Osteoblast (primary cell): ENCODE results near the gene ARL6IP4. TPM values are rescaled to one million over a fixed set of nuclear protein-coding genes. Genes with fewer than 3 reads are reported as not detected.
A peak's percentile ranks its signal among the peaks of the same experiment; 100 is the strongest.

Experiments
- DNase-seq: peaks from one replicate; pipeline ENCODE4 v3.0.0; 2011; ENCODE audit warnings: low spot score, mixed read lengths; ENCODE audit not compliant: insufficient read length; ENCODE audit errors: missing footprints
- H2AFZ ChIP-seq: 2 replicates; pipeline ENCODE4 v1.6.0; 2011; ENCODE audit warnings: mild to moderate bottlenecking, low read length
- H3K27ac ChIP-seq: 2 replicates; pipeline ENCODE4 v1.5.1; 2011; ENCODE audit warnings: mild to moderate bottlenecking, low read depth, low read length, moderate library complexity
- H3K27me3 ChIP-seq: 2 replicates; pipeline ENCODE4 v1.6.0; 2012; ENCODE audit warnings: mild to moderate bottlenecking, control low read depth, inconsistent platforms, low read length, moderate library complexity; ENCODE audit not compliant: insufficient read depth
- H3K36me3 ChIP-seq: 2 replicates; pipeline ENCODE4 v1.5.1; 2011; ENCODE audit warnings: mild to moderate bottlenecking, low read length, control low read depth, moderate library complexity; ENCODE audit not compliant: insufficient read depth
- H3K4me1 ChIP-seq: 2 replicates; pipeline ENCODE4 v1.5.1; 2011; ENCODE audit warnings: mild to moderate bottlenecking, low read length, control low read depth, moderate library complexity; ENCODE audit not compliant: insufficient read depth
- H3K4me2 ChIP-seq: 2 replicates; pipeline ENCODE4 v1.6.0; 2011; ENCODE audit warnings: mild to moderate bottlenecking, low read length; ENCODE audit not compliant: insufficient read depth
- H3K4me3 ChIP-seq: fragments of 200-600 bp; sonication (generic); 3 replicates; pipeline ENCODE4 v1.5.1; 2012; ENCODE audit warnings: mild to moderate bottlenecking, low read length, inconsistent platforms; ENCODE audit not compliant: insufficient read depth
- H3K79me2 ChIP-seq: 2 replicates; pipeline ENCODE4 v1.6.0; 2012; ENCODE audit warnings: mild to moderate bottlenecking, low read length, control low read depth, inconsistent platforms; ENCODE audit not compliant: insufficient read depth
- H3K9me3 ChIP-seq: 2 replicates; pipeline ENCODE4 v1.5.1; 2011; ENCODE audit warnings: low read depth, low read length, control low read depth
- H4K20me1 ChIP-seq: 2 replicates; pipeline ENCODE4 v1.6.0; 2012; ENCODE audit warnings: mild to moderate bottlenecking, low read length, control low read depth; ENCODE audit not compliant: insufficient read depth
- total RNA-seq: library from RNA; depleted of rRNA; stranded (reverse); fragments of >200 nt; gene quantifications from 2 replicates; pipeline ENCODE4 v1.2.3, GENCODE V29; 2012
- TF ChIP-seq, protein P1 (sequence below): IDR thresholded peaks from 2 replicates; pipeline ENCODE4 v1.5.1; 2011; ENCODE audit warnings: mild to moderate bottlenecking, low read depth, low read length, moderate library complexity; ENCODE audit errors: extremely low read depth

ARL6IP4 gene
- total RNA-seq, 1 donor: 118 TPM

GRCh38 chr12:122981036-122981471 is 573 bp downstream of the ARL6IP4 start:
- H2AFZ ChIP-seq: peak overlapping the region; percentile 35
- TF ChIP-seq, protein P1, sequence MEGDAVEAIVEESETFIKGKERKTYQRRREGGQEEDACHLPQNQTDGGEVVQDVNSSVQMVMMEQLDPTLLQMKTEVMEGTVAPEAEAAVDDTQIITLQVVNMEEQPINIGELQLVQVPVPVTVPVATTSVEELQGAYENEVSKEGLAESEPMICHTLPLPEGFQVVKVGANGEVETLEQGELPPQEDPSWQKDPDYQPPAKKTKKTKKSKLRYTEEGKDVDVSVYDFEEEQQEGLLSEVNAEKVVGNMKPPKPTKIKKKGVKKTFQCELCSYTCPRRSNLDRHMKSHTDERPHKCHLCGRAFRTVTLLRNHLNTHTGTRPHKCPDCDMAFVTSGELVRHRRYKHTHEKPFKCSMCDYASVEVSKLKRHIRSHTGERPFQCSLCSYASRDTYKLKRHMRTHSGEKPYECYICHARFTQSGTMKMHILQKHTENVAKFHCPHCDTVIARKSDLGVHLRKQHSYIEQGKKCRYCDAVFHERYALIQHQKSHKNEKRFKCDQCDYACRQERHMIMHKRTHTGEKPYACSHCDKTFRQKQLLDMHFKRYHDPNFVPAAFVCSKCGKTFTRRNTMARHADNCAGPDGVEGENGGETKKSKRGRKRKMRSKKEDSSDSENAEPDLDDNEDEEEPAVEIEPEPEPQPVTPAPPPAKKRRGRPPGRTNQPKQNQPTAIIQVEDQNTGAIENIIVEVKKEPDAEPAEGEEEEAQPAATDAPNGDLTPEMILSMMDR: no peak
- no peaks in the 10 kb centered on the region for H3K9me3 ChIP-seq
- peak; percentile 91 for DNase-seq
- peaks cover 13% of the 10 kb centered on the region for H4K20me1 ChIP-seq
- peak overlapping the region; percentile 41 for H3K27ac ChIP-seq
- no peaks in the 10 kb centered on the region for H3K27me3 ChIP-seq
- H3K4me1 ChIP-seq: peaks cover 51% of the 10 kb centered on the region
- H3K4me2 ChIP-seq: peak overlapping the region; percentile 95
- H3K36me3 ChIP-seq: peaks cover 19% of the 10 kb centered on the region
- peak overlapping the region; percentile 86 for H3K4me3 ChIP-seq
- H3K79me2 ChIP-seq: peaks cover 71% of the 10 kb centered on the region

DNA sequence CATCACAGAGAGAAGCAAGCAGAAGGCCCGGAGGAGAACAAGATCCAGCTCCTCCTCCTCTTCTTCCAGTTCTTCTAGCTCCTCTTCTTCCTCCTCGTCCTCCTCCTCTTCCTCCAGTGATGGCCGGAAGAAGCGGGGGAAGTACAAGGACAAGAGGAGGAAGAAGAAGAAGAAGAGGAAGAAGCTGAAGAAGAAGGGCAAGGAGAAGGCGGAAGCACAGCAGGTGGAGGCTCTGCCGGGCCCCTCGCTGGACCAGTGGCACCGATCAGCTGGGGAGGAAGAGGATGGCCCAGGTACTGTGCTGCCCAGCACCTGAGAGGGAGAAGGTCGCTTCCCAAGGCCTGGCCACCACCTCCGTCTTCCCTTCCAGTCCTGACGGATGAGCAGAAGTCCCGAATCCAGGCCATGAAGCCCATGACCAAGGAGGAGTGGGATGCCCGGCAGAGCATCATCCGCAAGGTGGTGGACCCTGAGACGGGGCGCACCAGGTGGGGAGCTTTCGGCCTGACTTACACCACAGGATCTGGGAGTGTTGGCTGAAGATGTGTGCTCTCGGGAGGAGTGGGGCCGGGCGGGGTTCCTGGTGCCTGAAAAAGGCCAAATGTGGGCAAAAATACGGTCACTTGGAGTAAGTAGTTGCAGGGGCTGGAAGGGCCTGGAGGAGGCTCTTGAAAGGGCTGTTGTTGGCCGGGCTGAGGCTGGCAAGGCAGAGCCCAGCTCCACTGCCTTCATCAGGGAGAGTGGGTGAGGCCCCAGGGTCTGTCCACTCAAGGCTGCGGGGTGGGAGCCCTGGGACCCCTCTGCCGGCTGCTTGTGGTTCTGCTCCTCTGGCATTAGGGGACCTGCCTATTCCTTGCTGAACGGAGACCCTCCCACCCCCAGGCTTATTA is 1.4 kb downstream of the ARL6IP4 start:
- DNase-seq: peak; percentile 91
- Histone ChIP-seq H4K20me1 (peaks cover 12% of the 10 kb centered on the region), H3K4me2 (peak overlapping the region; percentile 95), H2AFZ (no peak overlapping the region), H3K27ac (peak overlapping the region; percentile 41), H3K79me2 (peaks cover 63% of the 10 kb centered on the region), H3K9me3 (no peaks in the 10 kb centered on the region), H3K36me3 (peaks cover 19% of the 10 kb centered on the region), H3K4me1 (peaks cover 45% of the 10 kb centered on the region), H3K27me3 (no peaks in the 10 kb centered on the region), H3K4me3 (peak overlapping the region; percentile 86)
- TF ChIP-seq, protein P1: no peak

DNA sequence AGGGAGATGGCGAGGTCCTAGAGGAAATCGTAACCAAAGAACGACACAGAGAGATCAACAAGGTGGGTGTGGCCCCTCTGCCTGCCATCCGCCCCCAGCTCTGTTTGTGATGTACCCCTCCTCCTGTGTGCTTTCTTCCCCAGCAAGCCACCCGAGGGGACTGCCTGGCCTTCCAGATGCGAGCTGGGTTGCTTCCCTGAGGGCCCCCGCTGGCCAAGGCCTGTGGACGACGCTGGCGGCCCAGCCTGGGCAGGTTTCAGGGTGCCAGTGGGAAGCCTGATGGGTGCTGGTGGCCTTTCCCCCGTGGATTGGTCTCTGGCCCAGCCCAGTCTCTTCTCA is 2.0 kb downstream of the ARL6IP4 start:
- H3K36me3 ChIP-seq: peaks cover 15% of the 10 kb centered on the region
- peaks cover 57% of the 10 kb centered on the region for H3K79me2 ChIP-seq
- H3K4me1 ChIP-seq: peaks cover 45% of the 10 kb centered on the region
- peak; percentile 80 for DNase-seq
- TF ChIP-seq, protein P1: no peak
- no peaks in the 10 kb centered on the region for H3K27me3 ChIP-seq
- no peak overlapping the region for H3K27ac ChIP-seq
- peak overlapping the region; percentile 86 for H3K4me3 ChIP-seq
- H3K9me3 ChIP-seq: no peaks in the 10 kb centered on the region
- no peak overlapping the region for H2AFZ ChIP-seq
- H4K20me1 ChIP-seq: peaks cover 12% of the 10 kb centered on the region
- H3K4me2 ChIP-seq: peak overlapping the region; percentile 95
